NCI-H446 (cell line): ENCODE measurements around the gene GPN1.
"Not testable (repeated sequence)": the region's sequence is repeated elsewhere in the genome, so short reads cannot be mapped to it uniquely, and the experiment has no call there.

ENCODE experiments used
- DNase-seq, 2 experiments: peaks; one replicate each; lab custom pipeline; 2025; lab: John Stamatoyannopoulos, UW

The GPN1 gene

DNA sequence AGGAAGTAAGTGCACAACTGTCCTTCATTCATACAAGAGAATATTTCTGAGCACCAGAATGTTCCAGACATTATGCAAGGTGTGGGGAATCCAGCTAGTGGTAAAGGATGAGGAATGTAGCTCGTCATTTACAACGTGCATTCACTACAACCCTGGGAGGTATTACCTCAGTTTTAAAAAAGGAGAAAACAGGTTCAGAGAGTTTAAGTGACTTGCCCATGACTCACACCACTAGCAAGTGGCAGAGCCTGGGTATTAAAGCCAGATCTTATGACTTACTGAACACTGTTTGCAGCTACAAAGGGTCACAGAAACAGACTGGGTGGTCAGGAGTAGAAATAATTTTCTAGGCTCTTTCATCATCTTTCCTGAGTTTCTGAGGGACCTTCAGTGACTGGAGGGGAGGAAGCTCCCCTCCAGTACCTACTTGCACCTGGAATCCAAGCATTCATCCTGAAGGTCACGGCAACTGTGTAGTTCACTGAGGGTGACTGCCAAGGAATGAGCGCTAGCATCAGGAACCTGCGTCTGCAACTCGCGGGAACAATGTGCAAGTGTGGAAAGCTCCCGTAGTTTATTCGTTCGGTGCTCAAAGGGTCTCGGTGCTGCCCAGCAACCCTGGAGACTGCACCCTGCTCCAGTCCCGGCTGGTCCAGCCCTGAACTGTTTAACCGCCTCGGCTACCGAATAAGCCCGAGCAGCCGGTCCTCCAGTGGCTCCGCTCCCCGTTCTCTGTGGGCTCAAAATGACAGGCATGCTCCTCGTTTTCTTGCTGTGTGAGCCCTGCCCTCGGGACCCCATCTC is 685 bp upstream of the GPN1 start:
- no peak for DNase-seq

DNA sequence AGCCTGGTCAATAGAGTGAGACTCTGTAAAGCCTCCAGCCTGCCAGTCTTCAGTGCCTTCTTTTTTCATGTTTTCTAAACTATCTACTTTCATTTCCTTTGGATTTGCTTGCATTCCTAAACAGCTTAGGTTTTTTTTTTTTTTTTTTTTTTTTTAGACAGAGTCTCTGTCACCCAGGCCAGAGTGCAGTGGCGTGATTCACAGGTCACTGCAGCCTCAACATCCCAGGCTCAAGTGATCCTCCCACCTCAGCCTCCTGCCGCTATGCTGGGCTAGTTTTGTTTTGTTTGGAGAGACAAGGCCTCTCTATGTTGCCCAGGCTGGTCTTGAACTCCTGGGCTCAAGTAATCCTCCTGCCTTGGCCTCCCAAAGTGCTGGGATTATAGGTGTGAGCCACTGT is 1.4 kb downstream of the GPN1 start:
- not testable (repeated sequence) for DNase-seq

DNA sequence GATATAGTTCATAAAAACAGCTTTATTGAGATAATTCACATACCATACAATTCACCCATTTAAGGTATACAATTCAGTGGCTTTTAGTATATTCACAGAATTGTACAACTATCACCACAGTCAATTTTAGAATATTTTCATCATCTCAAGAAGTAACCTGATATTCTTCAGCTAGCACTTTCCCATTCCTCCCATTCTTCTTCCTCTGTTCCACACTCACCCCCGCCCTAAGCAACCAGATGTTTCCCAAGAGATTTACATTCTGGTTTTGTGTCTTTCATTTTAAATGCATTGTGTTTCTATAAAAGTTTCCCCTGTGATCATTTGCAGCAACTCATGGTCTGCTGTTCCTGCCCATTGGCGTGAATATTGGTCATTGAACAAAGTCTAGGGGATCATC is 5.4 kb downstream of the GPN1 start:
- no peak for DNase-seq

DNA sequence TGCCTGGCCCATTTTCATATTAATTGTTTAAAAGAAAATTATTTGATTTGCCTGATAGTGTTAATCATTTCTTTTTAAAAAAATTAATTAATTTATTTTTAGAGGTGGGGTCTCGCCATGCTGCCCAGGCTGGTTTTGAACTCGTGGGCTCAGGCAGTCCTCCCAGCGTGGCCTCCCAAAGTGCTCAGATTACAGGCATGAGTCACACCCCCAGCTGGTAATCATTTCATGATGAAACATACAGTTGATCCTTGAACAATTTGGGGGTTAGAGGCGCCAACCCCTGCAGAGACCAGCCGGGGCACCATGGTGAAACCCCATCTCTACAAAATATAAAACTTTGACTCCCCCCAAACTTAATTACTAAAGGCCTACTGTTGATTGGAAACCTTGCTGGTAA is 7.9 kb downstream of the GPN1 start:
- no peak for DNase-seq

DNA sequence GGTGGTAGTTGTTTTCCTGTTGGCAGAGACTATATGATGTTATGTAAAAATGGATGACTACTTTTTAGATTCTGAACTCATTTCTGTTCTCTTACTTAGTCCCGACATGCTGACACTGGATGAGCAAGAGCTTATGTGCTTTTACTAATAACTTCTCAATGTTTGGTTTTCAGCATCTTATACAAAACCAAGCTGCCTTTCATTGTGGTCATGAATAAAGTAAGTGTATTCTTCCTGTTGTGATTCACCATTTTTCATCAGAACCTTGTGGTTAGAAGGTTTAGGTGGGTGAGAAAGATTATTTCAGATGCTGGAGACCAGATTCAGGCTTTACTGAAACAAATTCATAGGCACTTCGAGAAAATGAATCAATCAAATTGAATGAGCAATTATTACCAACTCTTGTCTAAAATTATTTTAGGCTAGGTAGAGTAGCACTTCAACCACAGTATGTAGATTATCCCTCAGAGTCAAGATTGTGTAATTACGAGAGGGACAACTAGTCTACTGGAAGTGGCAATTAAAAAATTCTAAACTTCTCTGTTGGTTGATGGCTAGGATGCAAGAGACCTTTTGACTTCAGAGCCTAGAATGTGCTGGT is 9.3 kb downstream of the GPN1 start:
- no peak for DNase-seq

DNA sequence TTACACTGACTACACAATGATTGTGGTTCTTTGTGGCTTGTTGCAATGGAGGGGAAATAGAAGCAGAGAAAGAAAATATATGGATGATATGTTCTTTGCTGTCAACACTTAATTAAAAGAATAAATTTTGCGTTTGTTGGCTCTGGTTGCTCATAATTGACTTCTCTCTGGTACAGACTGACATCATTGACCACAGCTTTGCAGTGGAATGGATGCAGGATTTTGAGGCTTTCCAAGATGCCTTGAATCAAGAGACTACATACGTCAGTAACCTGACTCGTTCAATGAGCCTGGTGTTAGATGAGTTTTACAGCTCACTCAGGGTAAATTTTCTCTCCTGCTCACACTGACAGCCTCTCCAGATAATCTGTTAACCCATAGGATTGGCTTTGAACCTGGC is 9.9 kb downstream of the GPN1 start:
- no peak for DNase-seq

DNA sequence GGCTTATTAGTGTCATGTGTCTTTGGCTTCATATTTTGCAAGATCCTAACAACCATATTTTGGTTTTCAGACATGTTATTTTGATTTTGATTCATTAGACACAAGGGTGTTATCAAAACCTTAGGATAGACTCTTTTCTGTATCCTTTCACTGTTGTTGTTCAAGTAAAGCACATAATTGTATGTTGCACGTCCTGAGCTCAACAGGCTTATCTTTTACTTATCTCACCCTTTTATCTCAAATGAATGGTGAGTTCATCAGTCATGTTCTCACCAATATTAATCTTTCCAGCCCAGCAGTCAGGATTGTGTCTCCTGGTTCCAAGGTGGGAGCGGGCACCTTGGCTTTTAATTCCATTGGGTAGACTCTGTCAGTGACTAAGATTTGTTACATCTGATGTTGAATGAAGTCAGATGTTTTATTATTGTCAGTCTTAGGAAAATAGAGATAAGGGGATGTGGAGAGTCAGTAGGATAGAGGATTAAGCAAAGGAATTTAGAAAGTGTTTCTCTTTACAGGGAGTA is 11.9 kb downstream of the GPN1 start:
- DNase-seq: no peak

DNA sequence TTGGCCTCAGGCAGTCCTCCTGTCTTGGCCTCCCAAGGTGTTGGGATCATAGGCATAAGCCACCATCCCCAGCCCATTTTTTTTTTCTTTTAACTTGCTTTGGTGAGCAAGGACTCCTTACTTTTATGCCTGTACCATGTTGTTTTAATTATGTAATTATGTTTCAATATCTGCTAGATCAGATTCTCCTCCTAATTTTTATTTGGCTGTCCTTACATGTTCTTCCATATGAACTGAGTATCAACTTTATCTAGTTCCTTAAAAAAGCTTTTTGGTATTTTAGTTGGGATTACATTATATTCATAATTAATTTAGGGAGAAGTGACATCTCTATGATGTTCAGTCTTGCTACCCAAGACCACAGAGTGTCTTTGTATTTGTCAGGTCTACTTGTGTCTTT is 16.3 kb downstream of the GPN1 start:
- DNase-seq: no peak

DNA sequence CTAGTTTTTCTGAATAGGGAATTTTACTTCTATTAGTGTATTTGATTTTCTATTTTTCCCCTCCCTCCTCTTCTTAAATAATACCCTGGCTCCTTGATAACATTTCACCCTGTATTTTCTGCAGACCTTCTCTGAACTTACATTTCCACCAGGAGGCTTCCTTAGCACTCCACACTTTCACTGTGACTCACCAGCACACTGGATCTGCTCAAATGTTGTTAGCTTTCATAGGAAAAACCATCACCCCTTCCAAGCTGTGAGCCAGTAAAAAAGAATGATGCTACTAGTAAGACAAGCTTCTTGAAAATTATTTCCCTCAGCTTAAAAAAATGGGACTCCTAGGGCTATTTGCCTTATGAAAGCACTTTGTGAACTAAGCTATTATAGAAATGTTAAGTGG is 18.4 kb downstream of the GPN1 start:
- no peak for DNase-seq

DNA sequence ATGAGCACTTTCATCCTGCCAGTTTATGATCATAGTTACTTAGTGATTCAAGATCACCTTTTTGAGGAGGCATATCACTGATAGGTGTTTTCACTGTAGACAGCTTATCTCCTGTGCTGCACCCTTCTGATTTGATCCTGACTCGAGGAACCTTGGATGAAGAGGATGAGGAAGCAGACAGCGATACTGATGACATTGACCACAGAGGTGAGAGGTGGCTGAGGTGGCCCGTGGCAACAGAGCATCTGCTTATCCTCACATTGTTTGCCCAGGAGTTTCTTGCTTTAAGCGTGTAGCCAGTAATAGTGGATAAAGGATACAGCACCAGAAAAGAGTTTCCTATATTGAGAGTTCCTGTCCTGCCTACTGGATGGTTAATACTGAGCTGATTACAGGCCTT is 18.9 kb downstream of the GPN1 start:
- DNase-seq: no peak

DNA sequence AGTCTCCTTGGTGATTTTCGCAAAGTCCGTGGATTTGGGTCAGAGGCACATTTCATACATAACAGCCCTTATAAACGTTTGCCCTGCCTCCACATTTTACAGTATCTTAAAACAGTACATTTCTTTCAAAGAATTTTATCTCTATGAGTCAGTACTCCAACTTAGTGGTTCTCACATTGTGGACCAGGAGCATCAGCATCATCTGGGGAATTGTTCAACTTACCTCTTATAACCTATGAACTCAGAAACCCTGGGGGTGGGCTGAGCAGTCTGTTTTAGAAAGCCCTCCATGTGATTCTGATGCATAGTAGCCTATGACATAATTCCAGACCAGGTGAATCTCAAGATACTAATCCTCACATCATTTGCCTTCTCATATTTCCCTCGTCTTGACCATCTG is 22.2 kb downstream of the GPN1 start:
- DNase-seq: no peak

DNA sequence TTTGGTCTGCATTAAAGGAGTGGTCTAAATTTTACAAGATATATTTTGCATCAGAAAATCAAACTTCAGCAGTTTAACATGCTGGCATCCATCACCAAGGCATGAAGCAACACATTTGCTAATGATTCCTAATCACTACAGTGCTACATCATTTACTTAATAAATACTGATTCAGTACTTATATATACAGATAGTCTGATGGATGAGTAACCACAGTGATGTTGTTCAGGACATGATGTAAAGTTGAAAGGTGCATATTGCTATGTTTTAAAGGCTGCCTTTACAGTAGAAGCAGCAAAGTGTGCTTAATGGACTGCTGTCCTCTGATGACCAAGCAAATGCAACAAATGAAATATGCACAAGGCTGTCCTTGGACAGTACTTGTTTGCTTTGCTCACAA is 23.5 kb downstream of the GPN1 start:
- no peak for DNase-seq

DNA sequence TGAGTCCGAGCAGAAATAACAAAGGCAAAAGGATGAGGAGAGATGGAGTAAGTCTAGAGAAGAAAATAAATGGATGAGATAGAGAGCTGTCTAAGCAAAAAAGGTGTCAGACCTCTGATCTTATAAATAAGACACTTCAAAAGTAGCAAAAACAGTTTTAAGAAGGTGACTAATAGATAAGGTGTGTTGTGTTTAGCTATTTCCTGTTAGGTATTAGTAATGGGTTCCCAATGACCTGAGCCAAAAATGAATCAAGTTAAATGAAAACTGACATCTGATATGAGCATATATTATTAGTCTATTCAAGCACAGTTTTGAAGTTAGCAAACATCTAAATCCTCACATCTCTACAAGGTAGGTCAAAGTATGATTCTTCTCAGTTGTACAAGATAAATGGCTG is 23.9 kb downstream of the GPN1 start:
- no peak for DNase-seq

DNA sequence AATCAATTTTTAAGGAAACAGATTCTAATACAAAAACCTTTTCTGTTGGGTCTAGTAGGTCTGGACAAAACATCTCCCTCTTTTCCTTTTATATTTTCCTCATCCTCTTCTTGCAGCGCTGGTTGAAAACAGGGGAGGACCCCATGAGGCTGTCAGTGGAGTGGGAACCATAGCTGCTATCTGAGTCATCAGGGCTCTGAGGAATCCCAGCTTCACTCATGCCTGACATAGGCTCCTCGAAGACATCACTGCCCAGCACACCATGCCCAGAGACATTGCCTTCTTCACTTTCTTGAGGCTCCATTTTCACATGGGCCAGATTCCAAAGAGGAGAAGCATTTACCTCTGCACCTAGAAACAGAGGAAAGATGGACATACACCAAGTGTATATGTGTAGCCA is 24.5 kb downstream of the GPN1 start:
- DNase-seq: no peak

DNA sequence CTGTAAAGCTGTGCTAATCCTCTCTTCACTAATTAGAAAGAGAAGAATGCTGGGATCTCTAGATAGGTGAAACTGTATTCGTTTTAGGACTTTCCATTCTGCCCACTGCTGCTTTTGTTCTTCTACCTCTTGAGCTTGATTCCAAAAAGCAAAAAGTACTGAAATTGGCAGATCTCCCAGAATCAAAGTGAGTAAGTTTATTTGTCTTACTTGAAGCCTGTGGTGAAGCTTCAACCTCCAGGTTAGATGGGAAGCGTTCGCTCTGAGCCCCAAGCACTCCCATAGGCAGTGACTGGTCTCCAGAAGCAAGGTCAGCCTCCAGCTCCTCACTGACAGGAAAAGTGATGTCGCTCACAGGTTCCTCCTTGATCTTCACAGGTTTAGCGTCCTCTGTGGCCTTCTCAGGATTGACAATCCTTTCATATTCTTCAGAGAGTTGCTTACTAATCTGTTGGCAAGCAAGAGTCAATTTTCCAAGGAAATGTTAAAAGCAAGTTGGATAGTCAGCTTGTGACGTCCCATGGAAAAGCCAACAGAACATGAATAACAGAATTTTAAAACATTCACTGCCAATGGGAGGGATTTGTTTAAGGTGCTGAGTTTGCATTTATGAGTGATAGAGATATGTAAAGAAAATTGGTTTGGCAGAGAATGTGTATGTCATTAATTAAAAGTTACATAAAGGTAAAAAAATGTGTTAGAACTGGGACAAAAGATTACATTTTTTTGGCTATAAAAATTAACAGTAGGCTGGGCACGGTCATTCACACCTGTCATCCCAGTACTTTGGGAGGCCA is 26.5 kb downstream of the GPN1 start:
- no peak for DNase-seq

DNA sequence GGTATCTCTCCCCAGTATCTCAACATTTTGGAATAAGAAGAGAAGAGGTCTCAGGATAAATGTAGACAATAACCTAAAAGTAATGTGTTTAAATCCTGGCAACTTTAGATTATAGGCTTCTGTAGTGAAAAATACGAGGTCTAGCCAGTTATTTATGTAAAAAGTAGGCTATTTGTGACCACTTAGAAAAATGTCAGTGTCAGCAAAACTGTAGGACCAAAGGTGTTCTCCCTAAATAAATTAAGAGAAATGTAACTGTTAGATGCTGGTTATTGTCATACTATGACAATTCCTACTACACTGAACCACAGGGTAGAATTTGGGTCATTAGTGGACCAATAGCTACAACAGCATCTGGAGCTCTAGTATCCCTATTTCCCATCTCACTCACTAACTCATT is 32.5 kb downstream of the GPN1 start:
- no peak for DNase-seq

DNA sequence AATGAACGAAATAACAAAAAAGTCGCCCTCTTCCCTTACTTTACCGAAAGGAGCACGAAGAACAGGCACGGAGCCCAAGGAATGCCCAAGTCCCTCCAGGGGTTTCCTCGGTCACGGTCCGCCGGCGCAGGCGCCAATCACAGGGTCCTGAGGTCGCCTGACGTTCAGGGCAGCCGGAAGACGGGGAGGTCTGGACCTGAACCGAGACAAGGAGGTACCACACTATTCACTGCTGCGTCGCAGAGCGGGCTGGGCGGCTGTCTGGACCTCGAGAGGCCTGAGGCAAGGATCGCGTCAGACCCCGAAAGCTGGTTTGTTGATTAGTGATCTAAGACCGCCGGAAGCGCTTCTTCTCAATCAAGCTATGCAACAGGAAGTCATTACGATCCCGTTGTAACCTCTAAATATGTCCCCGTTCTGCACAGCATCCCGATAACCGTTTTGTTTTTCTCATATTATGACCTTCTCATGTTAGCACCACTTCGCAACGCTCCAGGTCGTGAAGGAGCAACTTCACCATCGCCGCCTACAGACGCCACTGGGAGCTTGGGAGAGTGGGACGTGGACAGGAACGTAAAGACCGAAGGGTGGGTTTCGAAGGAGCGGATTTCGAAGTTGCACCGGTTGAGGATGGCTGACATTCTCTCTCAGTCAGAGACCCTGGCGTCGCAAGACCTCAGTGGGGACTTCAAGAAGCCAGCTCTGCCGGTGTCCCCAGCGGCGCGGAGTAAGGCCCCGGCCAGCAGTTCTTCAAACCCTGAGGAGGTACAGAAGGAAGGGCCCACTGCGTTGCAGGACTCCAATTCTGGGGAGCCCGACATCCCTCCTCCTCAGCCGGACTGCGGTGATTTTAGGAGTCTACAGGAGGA is 34.7 kb downstream of the GPN1 start, which contains the start of the genes SLC4A1AP and SUPT7L:
Gene SLC4A1AP, plus strand, starts transcription at position 605 of the 869 bp plus-strand sequence. Its CDS starts 26 bp downstream, at position 631.
Gene SUPT7L, minus strand, starts transcription at position 330 of the 869 bp plus-strand sequence. CDS start 1,422 bp downstream, outside the sequence.
- DNase-seq: peak; percentile 83 to 85

DNA sequence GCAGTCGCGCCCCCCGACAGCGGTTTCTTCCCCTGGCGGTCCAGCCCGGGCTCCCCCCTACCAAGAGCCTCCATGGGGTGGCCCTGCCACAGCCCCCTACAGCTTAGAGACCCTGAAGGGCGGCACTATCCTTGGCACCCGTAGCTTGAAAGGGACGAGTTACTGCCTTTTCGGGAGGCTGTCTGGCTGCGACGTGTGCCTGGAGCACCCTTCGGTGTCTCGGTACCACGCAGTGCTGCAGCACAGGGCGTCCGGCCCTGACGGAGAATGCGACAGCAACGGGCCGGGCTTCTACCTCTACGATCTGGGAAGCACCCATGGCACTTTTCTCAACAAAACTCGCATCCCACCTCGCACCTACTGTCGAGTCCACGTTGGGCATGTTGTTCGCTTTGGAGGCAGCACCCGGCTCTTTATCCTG is 35.3 kb downstream of the GPN1 start:
- DNase-seq: no peak

DNA sequence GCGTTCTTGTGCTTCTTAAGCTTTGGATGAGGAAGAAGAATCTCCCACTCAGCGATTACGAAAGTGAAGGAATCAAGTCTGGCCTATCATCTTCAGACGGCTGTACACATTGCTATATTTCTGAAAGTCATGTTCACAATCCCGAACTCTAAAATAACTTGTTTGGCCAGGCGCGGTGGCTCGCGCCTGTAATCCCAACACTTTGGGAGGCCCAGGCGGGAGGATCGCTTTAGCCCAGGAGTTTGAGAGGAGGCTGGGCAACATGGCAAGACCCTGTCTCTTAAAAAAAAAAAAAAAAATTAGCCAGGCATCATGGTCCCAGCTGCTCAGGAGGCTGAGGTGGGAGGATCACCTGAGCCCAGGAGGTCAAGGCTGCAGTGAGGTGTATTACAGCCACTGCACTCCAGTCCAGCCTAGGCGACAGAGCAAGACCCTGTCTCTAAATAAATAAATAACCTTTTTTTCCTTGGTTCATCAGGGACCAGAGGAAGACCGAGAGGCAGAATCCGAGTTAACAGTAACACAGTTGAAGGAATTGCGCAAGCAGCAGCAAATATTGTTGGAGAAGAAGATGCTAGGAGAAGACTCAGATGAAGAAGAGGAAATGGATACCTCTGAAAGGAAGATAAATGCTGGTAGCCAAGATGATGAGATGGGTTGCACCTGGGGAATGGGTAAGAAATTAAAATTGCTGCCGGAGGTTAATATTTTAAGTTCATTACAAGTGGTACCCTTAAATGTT is 35.9 kb downstream of the GPN1 start:
- DNase-seq: no peak

DNA sequence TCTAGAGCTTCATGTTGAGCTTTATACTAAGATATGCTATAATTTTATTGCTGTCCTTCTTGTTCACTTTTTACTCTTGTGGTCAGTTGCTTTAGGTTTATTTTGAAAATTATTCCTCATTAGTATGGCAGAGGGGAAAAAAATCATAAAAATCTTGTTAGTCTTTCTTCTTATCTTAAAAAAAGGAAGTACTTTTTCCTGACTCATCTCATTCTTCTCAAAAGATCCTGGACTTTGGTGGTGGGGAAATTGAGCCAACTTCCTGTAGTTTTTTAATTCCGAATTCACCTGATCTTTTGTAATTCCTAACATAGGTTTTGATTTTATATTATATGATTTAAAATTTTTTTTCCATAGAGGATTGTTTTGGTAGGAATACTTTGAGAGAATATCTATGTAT is 38.6 kb downstream of the GPN1 start:
- DNase-seq: no peak

DNA sequence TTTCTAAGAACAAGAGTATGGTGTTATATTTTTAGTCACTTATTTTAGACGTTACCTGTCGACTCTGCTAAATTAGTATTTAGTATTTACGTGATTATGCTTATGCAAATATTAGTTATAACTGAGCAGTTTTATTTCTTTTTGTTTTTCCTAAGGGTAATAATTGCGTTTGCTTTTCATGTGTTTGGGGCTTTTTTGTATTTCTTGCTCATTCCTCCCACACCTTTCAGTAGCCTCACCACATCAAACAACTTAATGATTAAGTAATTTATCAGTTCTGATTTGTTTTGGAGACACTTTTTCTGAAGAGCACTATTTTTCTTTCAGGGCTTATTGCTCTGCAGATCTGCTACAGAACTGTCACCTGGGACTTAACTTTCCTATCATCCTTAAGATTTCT is 42.4 kb downstream of the GPN1 start:
- DNase-seq: no peak
